ENCODE data around the gene ADCY1. TPM values are rescaled to one million over a fixed set of nuclear protein-coding genes. Genes with fewer than 3 reads are reported as not detected.
"Not testable (repeated sequence)": the region's sequence is repeated elsewhere in the genome, so short reads cannot be mapped to it uniquely, and the experiment has no call there.

ADCY1 gene
- total and polyA plus RNA-seq, 5 donors from 2014 or later: not detected

DNA sequence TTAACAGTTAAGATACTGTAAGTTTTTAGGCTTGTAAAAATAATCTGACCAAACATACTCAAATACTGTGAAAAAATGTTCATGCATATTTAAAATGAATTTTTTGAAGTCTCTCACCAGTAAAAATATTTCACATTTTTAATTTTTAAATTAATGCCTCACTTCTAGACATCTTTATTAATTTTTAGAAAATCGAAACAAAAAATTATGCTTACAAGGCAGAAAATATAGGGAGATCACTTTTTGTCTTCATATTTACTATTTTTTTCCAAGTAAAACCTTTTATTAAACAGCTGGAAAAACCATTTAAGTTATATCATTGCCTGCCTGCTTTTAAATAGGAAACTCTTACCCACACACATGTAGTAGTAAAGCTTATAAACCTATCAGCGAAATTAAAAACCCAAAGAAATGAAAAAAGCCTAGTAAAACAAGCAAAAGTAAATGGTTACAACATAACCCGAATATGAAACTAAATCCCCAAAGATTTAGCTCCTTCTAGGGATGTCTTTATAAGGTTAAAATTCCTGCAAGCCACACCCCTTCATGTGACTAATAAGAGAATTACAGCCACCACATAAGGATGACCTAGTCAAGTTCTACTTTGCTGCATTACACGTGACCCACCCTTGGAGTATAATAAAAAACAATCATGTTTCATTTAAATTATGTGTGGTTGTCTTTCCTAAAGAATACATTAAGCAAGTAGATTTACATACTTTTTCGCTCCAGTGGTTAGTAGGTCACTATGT, 157.7 kb downstream of the ADCY1 start:
- H3K27ac ChIP-seq (ENCODE audit: insufficient read depth, low read length, poor library complexity, severe bottlenecking); H3K27me3 ChIP-seq (ENCODE audit: control insufficient read depth, insufficient read depth, low read length); H3K27me3 Mint-ChIP-seq; H3K4me3 ChIP-seq (ENCODE audit: low read depth, low read length); DNase-seq; H3K9me3 Mint-ChIP-seq; H3K9me3 ChIP-seq (ENCODE audit: control insufficient read depth in 2 of 2, low read length in 2 of 2); ATAC-seq (ENCODE audit: low read depth in 2 of 2); H3K4me1 Mint-ChIP-seq; H3K4me3 Mint-ChIP-seq; H3K27ac Mint-ChIP-seq; H3K4me1 ChIP-seq (ENCODE audit: control insufficient read depth, insufficient read depth, low read length, poor library complexity, severe bottlenecking): not testable (repeated sequence)
- peaks cover 14% of the 10 kb centered on the region for H3K36me3 Mint-ChIP-seq
- peaks cover 11% of the 10 kb centered on the region for H3K36me3 ChIP-seq (ENCODE audit: control insufficient read depth, insufficient read depth, low read length)

GRCh38 chr7:45738920-45739319, 164.8 kb downstream of the ADCY1 start:
- not testable (repeated sequence) for ATAC-seq (ENCODE audit: low read depth in 2 of 2); DNase-seq; H3K4me1 Mint-ChIP-seq; H3K27me3 ChIP-seq (ENCODE audit: control insufficient read depth, insufficient read depth, low read length); H3K27ac Mint-ChIP-seq; H3K9me3 Mint-ChIP-seq; H3K4me1 ChIP-seq (ENCODE audit: control insufficient read depth, insufficient read depth, low read length, poor library complexity, severe bottlenecking); H3K36me3 ChIP-seq (ENCODE audit: control insufficient read depth, insufficient read depth, low read length); H3K4me3 Mint-ChIP-seq; H3K9me3 ChIP-seq (ENCODE audit: control insufficient read depth in 2 of 2, low read length in 2 of 2); H3K4me3 ChIP-seq (ENCODE audit: low read depth, low read length); H3K27ac ChIP-seq (ENCODE audit: insufficient read depth, low read length, poor library complexity, severe bottlenecking); H3K27me3 Mint-ChIP-seq
- H3K36me3 Mint-ChIP-seq: peaks cover 47% of the 10 kb centered on the region

DNA sequence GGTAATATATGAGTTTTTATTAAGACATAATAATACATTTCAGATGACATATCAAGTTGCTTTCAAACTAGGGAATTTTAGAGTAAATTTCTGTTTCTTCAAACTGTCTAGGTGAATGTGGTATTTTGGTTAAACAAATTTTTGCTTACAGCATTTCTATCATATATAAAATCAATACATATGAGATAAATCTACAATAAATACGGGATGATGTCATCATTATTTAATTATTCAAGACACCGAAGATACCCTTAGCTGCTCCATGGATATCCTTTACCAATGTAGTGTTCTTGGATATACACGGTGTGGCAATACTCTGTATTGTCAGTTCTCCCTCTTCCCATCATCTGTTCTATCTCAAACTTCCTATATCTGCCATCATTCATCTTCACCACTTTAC, 166.4 kb downstream of the ADCY1 start:
- H3K27ac ChIP-seq (ENCODE audit: insufficient read depth, low read length, poor library complexity, severe bottlenecking); H3K4me1 ChIP-seq (ENCODE audit: control insufficient read depth, insufficient read depth, low read length, poor library complexity, severe bottlenecking); ATAC-seq (ENCODE audit: low read depth in 2 of 2); H3K4me1 Mint-ChIP-seq; H3K9me3 ChIP-seq (ENCODE audit: control insufficient read depth in 2 of 2, low read length in 2 of 2); H3K27me3 ChIP-seq (ENCODE audit: control insufficient read depth, insufficient read depth, low read length); H3K9me3 Mint-ChIP-seq; H3K4me3 Mint-ChIP-seq; H3K27me3 Mint-ChIP-seq; DNase-seq; H3K27ac Mint-ChIP-seq; H3K4me3 ChIP-seq (ENCODE audit: low read depth, low read length): not testable (repeated sequence)
- peaks cover 54% of the 10 kb centered on the region for H3K36me3 Mint-ChIP-seq
- peaks cover 10% of the 10 kb centered on the region for H3K36me3 ChIP-seq (ENCODE audit: control insufficient read depth, insufficient read depth, low read length)

- H3K4me3 ChIP-seq (ENCODE audit: low read depth, low read length); H3K4me3 Mint-ChIP-seq; H3K4me1 Mint-ChIP-seq; H3K27ac Mint-ChIP-seq; H3K27me3 ChIP-seq (ENCODE audit: control insufficient read depth, insufficient read depth, low read length); H3K27me3 Mint-ChIP-seq; H3K4me1 ChIP-seq (ENCODE audit: control insufficient read depth, insufficient read depth, low read length, poor library complexity, severe bottlenecking); ATAC-seq (ENCODE audit: low read depth in 2 of 2); H3K9me3 Mint-ChIP-seq; H3K9me3 ChIP-seq (ENCODE audit: control insufficient read depth in 2 of 2, low read length in 2 of 2); H3K27ac ChIP-seq (ENCODE audit: insufficient read depth, low read length, poor library complexity, severe bottlenecking): not testable (repeated sequence)
- H3K36me3 Mint-ChIP-seq: peaks cover 33% of the 10 kb centered on the region
- H3K36me3 ChIP-seq (ENCODE audit: control insufficient read depth, insufficient read depth, low read length): peaks cover 13% of the 10 kb centered on the region
- peak in 1 of 3 donors; percentile 25 for DNase-seq
Observed at GRCh38 chr7:45748976-45749375, 174.8 kb downstream of the ADCY1 start.

DNA sequence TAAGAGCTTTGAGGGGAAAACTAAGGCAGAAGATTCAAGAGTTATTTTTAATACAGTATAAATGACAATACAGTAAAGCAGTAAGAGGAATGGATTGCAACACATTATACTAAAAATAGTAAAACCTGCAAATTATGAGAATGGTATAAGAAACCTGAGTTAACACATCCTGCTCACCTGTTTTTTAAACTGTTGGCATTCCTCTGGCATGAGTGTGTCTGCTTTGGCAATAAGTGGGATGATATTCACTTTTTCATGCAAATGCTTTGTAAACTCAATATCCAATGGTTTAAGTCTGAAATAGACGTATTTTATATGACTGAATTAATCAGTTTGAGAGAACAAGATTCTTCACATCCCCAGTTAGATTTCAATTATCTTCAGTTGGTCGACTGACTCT, 177.2 kb downstream of the ADCY1 start:
- H3K4me1 ChIP-seq (ENCODE audit: control insufficient read depth, insufficient read depth, low read length, poor library complexity, severe bottlenecking); H3K27me3 Mint-ChIP-seq; H3K9me3 ChIP-seq (ENCODE audit: control insufficient read depth in 2 of 2, low read length in 2 of 2); H3K4me1 Mint-ChIP-seq; H3K4me3 Mint-ChIP-seq; DNase-seq; H3K9me3 Mint-ChIP-seq; H3K4me3 ChIP-seq (ENCODE audit: low read depth, low read length); ATAC-seq (ENCODE audit: low read depth in 2 of 2); H3K27ac ChIP-seq (ENCODE audit: insufficient read depth, low read length, poor library complexity, severe bottlenecking); H3K36me3 ChIP-seq (ENCODE audit: control insufficient read depth, insufficient read depth, low read length); H3K27me3 ChIP-seq (ENCODE audit: control insufficient read depth, insufficient read depth, low read length): not testable (repeated sequence)
- peaks cover 24% of the 10 kb centered on the region for H3K36me3 Mint-ChIP-seq
- peak overlapping the region in 1 of 3 donors; percentile 80 for H3K27ac Mint-ChIP-seq

DNA sequence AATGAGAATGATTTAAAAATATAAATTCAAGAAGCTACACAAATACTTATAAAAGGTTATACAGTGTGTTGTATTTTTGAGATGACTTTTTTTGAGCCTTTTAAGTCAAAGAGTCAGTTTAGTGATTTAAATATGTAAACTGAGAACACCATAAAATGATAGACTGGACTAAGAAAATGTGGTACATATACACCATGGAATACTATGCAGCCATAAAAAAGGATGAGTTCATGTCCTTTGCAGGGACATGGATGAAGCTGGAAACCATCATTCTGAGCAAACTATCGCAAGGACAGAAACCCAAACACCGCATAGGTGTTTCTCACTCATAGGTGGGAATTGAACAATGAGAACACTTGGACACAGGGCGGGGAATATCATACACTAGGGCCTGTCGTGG, 182.2 kb downstream of the ADCY1 start:
- H3K9me3 ChIP-seq (ENCODE audit: control insufficient read depth in 2 of 2, low read length in 2 of 2); ATAC-seq (ENCODE audit: low read depth in 2 of 2); H3K36me3 ChIP-seq (ENCODE audit: control insufficient read depth, insufficient read depth, low read length); H3K9me3 Mint-ChIP-seq; H3K4me3 ChIP-seq (ENCODE audit: low read depth, low read length); H3K27ac Mint-ChIP-seq; H3K27me3 ChIP-seq (ENCODE audit: control insufficient read depth, insufficient read depth, low read length); H3K4me1 ChIP-seq (ENCODE audit: control insufficient read depth, insufficient read depth, low read length, poor library complexity, severe bottlenecking); H3K4me3 Mint-ChIP-seq; DNase-seq; H3K27ac ChIP-seq (ENCODE audit: insufficient read depth, low read length, poor library complexity, severe bottlenecking); H3K27me3 Mint-ChIP-seq: not testable (repeated sequence)
- H3K4me1 Mint-ChIP-seq: peaks cover 0 to 16% (median 6%) of the 10 kb centered on the region in 4 donors
- peaks cover 21% of the 10 kb centered on the region for H3K36me3 Mint-ChIP-seq

- H3K27ac Mint-ChIP-seq: peak overlapping the region in 1 of 3 donors; percentile 27
- H3K27me3 Mint-ChIP-seq: not testable (repeated sequence)
Observed at GRCh38 chr7:45756757-45757156, 182.6 kb downstream of the ADCY1 start.

GRCh38 chr7:45759464-45759863, 185.3 kb downstream of the ADCY1 start:
- H3K4me1 ChIP-seq (ENCODE audit: control insufficient read depth, insufficient read depth, low read length, poor library complexity, severe bottlenecking); H3K9me3 ChIP-seq (ENCODE audit: control insufficient read depth in 2 of 2, low read length in 2 of 2); H3K4me3 ChIP-seq (ENCODE audit: low read depth, low read length); H3K9me3 Mint-ChIP-seq; H3K27me3 Mint-ChIP-seq; DNase-seq; ATAC-seq (ENCODE audit: low read depth in 2 of 2); H3K27ac ChIP-seq (ENCODE audit: insufficient read depth, low read length, poor library complexity, severe bottlenecking); H3K4me3 Mint-ChIP-seq; H3K36me3 ChIP-seq (ENCODE audit: control insufficient read depth, insufficient read depth, low read length); H3K27me3 ChIP-seq (ENCODE audit: control insufficient read depth, insufficient read depth, low read length): not testable (repeated sequence)
- peaks cover 16% of the 10 kb centered on the region for H3K36me3 Mint-ChIP-seq
- H3K4me1 Mint-ChIP-seq: peaks cover 19 to 30% (median 21%) of the 10 kb centered on the region in 4 donors
- peak overlapping the region in 1 of 3 donors; percentile 16 for H3K27ac Mint-ChIP-seq

More at GRCh38 chr7:45756757-45757156, 182.6 kb downstream of the ADCY1 start:
- peak in 2 of 3 donors; percentile 10 to 15 for DNase-seq
- not testable (repeated sequence) for H3K27me3 ChIP-seq (ENCODE audit: control insufficient read depth, insufficient read depth, low read length); ATAC-seq (ENCODE audit: low read depth in 2 of 2); H3K9me3 ChIP-seq (ENCODE audit: control insufficient read depth in 2 of 2, low read length in 2 of 2); H3K9me3 Mint-ChIP-seq; H3K4me3 ChIP-seq (ENCODE audit: low read depth, low read length); H3K27ac ChIP-seq (ENCODE audit: insufficient read depth, low read length, poor library complexity, severe bottlenecking); H3K4me1 ChIP-seq (ENCODE audit: control insufficient read depth, insufficient read depth, low read length, poor library complexity, severe bottlenecking); H3K36me3 ChIP-seq (ENCODE audit: control insufficient read depth, insufficient read depth, low read length)
- peak overlapping the region in 1 of 4 donors; percentile 73 for H3K4me3 Mint-ChIP-seq
- peaks cover 0 to 16% (median 10%) of the 10 kb centered on the region in 4 donors for H3K4me1 Mint-ChIP-seq
- H3K36me3 Mint-ChIP-seq: peaks cover 20% of the 10 kb centered on the region
